ENCODE measurements around the gene PAX5.

DNA sequence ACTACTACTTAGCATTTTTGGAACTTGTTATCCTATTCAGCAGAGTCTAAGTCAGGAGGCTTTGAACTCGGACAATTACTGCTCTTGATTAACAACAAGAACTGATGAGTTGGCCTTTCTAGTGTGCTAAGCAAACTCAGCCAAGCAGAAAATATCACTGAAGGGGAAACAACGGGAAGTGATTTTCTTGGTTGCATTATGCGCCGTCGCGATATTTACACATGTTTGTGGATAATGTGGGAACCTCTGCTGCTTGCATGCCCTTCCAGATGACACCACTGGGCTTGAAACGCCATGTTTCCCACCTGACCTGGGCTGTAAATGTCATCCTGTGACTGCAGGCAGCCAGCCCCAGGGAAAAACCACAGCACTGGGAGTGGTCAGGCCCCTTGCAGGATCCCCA lies 205.5 kb downstream of the PAX5 start:
- TF ChIP-seq TAF1 (IDR thresholded peaks at IDR 0.05; ENCODE audit: low read depth): no peak
- TF ChIP-seq EGR1 (IDR thresholded peaks at IDR 0.05): no peak
